K562 (cell line): ENCODE results near the gene MFNG. TPM values are rescaled to one million over a fixed set of nuclear protein-coding genes. Genes with fewer than 3 reads are reported as not detected.

Experiments
- ADNP ChIP-seq: fragments of 200-800 bp; sonication (Bioruptor generic); IDR thresholded peaks from 2 replicates; pipeline ENCODE4 v1.6.1; 2016; ENCODE audit warnings: missing genetic modification characterization, missing compliant biosample characterization
- CBFB ChIP-seq: sonication (generic); formaldehyde crosslinking; IDR thresholded peaks from 2 replicates; pipeline ENCODE4 v1.4.0; 2020; ENCODE audit warnings: mild to moderate bottlenecking, missing genetic modification reagents
- CSDE1 ChIP-seq, 2 experiments: fragments of 450-650 bp; IDR thresholded peaks; 2 replicates each; pipeline ENCODE4 v1.6.1; 2016; ENCODE audit warnings: mild to moderate bottlenecking in 1 of 2
- DACH1 ChIP-seq: fragments of 450-650 bp; IDR thresholded peaks from 2 replicates; pipeline ENCODE4 v1.6.1; 2018; ENCODE audit not compliant: partially characterized antibody
- EHMT2 ChIP-seq: fragments of 450-650 bp; IDR thresholded peaks from 2 replicates; pipeline ENCODE4 v1.6.1; 2018; ENCODE audit warnings: antibody characterized with exemption
- HIVEP1 ChIP-seq: fragments of 250-450 bp; sonication (Bioruptor Pico); IDR thresholded peaks from 2 replicates; pipeline ENCODE4 v1.4.0; 2020; ENCODE audit warnings: mild to moderate bottlenecking
- IFI16 ChIP-seq: fragments of 250-450 bp; sonication (Bioruptor Pico); IDR thresholded peaks from 2 replicates; pipeline ENCODE4 v2.1.2; 2022; ENCODE audit warnings: mild to moderate bottlenecking, inconsistent platforms
- KLF13 ChIP-seq: fragments of 450-650 bp; IDR thresholded peaks from 2 replicates; pipeline ENCODE4 v1.6.1; 2016; ENCODE audit warnings: missing genetic modification characterization, low read depth, mild to moderate bottlenecking, missing compliant biosample characterization, moderate library complexity, borderline replicate concordance
- MIER1 ChIP-seq: fragments of 450-650 bp; IDR thresholded peaks from 2 replicates; pipeline ENCODE4 v1.6.1; 2016; ENCODE audit warnings: antibody characterized with exemption, mild to moderate bottlenecking, low read depth
- NFXL1 ChIP-seq: fragments of 450-650 bp; formaldehyde crosslinking; IDR thresholded peaks from 2 replicates; pipeline ENCODE4 v1.4.0; 2021; ENCODE audit warnings: mild to moderate bottlenecking
- POLR2AphosphoS2 ChIP-seq: IDR thresholded peaks from 2 replicates; pipeline ENCODE4 v1.6.1; 2012; ENCODE audit warnings: low read length, improper control_type of control experiment
- SMAD2 ChIP-seq: fragments of 150-350 bp; IDR thresholded peaks from 2 replicates; pipeline ENCODE4 v1.6.1; 2014; ENCODE audit warnings: low read depth, mild to moderate bottlenecking, low read length
- SMARCE1 ChIP-seq: fragments of 450-650 bp; IDR thresholded peaks from 2 replicates; pipeline ENCODE4 v1.7.1; 2016; ENCODE audit warnings: mild to moderate bottlenecking
- SRSF1 ChIP-seq: fragments of 200-400 bp; formaldehyde crosslinking; IDR thresholded peaks from 2 replicates; pipeline ENCODE4 v1.6.1; 2017; ENCODE audit warnings: mild to moderate bottlenecking, low read depth, low read length, moderate library complexity
- TAF9B ChIP-seq: fragments of 450-650 bp; IDR thresholded peaks from 2 replicates; pipeline ENCODE4 v1.6.1; 2018; ENCODE audit warnings: mild to moderate bottlenecking; ENCODE audit not compliant: partially characterized antibody
- ZNF583 ChIP-seq: fragments of 250-450 bp; sonication (Bioruptor Pico); IDR thresholded peaks from 2 replicates; pipeline ENCODE4 v1.4.0; 2020
- ZNF766 ChIP-seq: fragments of 200-800 bp; sonication (Bioruptor generic); conservative IDR thresholded peaks from 2 replicates; pipeline ENCODE4 v1.6.1; 2016; ENCODE audit warnings: missing genetic modification characterization, missing compliant biosample characterization
- ZZZ3 ChIP-seq: fragments of 450-650 bp; IDR thresholded peaks from 2 replicates; pipeline ENCODE4 v1.6.1; 2016; ENCODE audit warnings: antibody characterized with exemption, mild to moderate bottlenecking, moderate library complexity
- polyA plus RNA-seq, 8 experiments: library from polyadenylated mRNA; depleted of rRNA in 4 of 8; stranded (reverse) in 5 of 8; unstranded in 3 of 8; fragments of >200 nt; fragmentation: Nextera tagmentation in 2 of 8; fragmentation: Illumina TruSeq in 1 of 8; extraction: Ambion mirVana in 2 of 8; extraction: Trizol in 1 of 8; gene quantifications; 2 replicates each; pipeline versions ENCODE4 v1.2.1 to v1.2.3, GENCODE V29; 2011 to 2014; ENCODE audit warnings: inconsistent platforms in 1 of 8, missing spikeins in 1 of 8
- total RNA-seq, 7 experiments: library from RNA; depleted of rRNA in 6 of 7; stranded (reverse); fragments of >200 nt in 6 of 7; fragmentation: Illumina TruSeq in 2 of 7; extraction: Trizol in 2 of 7; gene quantifications; 2 replicates each; pipeline versions ENCODE4 v1.2.1 to v1.2.3, GENCODE V29; 2011 to 2021; ENCODE audit warnings: low replicate concordance in 1 of 7
- TF ChIP-seq, protein P1 (sequence below): fragments of 450-650 bp; conservative IDR thresholded peaks from 2 replicates; pipeline ENCODE4 v1.6.1; 2016; ENCODE audit warnings: missing genetic modification characterization, low read depth, mild to moderate bottlenecking, control low read depth, missing compliant biosample characterization
- TF ChIP-seq, protein P2 (sequence below): fragments of 150-350 bp; conservative IDR thresholded peaks from 2 replicates; pipeline ENCODE4 v1.6.1; 2014; ENCODE audit warnings: low read length
- TF ChIP-seq, protein P3 (sequence below): fragments of 250-450 bp; sonication (Bioruptor Pico); IDR thresholded peaks from 2 replicates; pipeline ENCODE4 v1.8.0; 2022; ENCODE audit warnings: inconsistent platforms
- TF ChIP-seq, protein P4 (sequence below): fragments of 150-350 bp; IDR thresholded peaks from 2 replicates; pipeline ENCODE4 v1.6.1; 2014; ENCODE audit warnings: low read depth, mild to moderate bottlenecking, low read length, borderline replicate concordance

MFNG gene
- total and polyA plus RNA-seq, 9 of the 15 experiments (the other 6 are each of a cell fraction or from before 2014, with no cell fraction given) = 0.13 to 0.73 (median 0.38) TPM; not detected in 4

DNA sequence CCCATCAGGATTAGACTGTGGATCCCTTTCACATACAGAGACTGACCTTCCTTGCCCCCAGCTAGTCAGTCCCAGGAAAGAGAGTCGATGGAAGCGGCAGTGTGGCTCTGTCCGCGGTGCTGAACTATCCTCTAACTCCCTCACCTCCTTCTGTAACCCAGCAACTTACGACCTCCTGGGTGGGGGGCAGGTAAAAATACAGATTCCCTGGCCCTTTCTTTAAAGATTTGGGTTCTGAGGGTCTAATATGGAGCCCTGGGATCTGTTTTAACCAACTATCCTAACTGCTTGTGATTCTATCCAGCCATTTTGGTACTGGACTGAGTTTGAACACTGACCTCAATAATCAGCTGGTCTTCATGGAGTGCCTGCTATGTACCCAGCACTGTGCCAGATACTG is 23.2 kb downstream of the MFNG start (continued):
- TF ChIP-seq POLR2AphosphoS2 (no peak), ZNF766 (0 out of 2 replicates have a peak, but pooled peaks have one; percentile 22), ZZZ3 (no peak), CBFB (no peak), ADNP (tag) (no peak), CSDE1 (IDR thresholded peaks at IDR 0.05) (no peak), KLF13 (tag) (no peak), SMARCE1 (no peak), DACH1 (no peak), IFI16 (no peak), EHMT2 (peak; percentile 92), HIVEP1 (CRISPR knock-in tag) (no peak), ZNF583 (CRISPR knock-in tag) (no peak), SMAD2 (no peak), TAF9B (no peak), SRSF1 (no peak), MIER1 (peak; percentile 89), NFXL1 (CRISPR knock-in tag) (no peak)
- TF ChIP-seq, protein P1, sequence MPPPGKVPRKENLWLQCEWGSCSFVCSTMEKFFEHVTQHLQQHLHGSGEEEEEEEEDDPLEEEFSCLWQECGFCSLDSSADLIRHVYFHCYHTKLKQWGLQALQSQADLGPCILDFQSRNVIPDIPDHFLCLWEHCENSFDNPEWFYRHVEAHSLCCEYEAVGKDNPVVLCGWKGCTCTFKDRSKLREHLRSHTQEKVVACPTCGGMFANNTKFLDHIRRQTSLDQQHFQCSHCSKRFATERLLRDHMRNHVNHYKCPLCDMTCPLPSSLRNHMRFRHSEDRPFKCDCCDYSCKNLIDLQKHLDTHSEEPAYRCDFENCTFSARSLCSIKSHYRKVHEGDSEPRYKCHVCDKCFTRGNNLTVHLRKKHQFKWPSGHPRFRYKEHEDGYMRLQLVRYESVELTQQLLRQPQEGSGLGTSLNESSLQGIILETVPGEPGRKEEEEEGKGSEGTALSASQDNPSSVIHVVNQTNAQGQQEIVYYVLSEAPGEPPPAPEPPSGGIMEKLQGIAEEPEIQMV (tag) = no peak
- TF ChIP-seq, protein P2, sequence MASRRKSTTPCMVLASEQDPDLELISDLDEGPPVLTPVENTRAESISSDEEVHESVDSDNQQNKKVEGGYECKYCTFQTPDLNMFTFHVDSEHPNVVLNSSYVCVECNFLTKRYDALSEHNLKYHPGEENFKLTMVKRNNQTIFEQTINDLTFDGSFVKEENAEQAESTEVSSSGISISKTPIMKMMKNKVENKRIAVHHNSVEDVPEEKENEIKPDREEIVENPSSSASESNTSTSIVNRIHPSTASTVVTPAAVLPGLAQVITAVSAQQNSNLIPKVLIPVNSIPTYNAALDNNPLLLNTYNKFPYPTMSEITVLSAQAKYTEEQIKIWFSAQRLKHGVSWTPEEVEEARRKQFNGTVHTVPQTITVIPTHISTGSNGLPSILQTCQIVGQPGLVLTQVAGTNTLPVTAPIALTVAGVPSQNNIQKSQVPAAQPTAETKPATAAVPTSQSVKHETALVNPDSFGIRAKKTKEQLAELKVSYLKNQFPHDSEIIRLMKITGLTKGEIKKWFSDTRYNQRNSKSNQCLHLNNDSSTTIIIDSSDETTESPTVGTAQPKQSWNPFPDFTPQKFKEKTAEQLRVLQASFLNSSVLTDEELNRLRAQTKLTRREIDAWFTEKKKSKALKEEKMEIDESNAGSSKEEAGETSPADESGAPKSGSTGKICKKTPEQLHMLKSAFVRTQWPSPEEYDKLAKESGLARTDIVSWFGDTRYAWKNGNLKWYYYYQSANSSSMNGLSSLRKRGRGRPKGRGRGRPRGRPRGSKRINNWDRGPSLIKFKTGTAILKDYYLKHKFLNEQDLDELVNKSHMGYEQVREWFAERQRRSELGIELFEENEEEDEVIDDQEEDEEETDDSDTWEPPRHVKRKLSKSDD = no peak
- TF ChIP-seq, protein P3, sequence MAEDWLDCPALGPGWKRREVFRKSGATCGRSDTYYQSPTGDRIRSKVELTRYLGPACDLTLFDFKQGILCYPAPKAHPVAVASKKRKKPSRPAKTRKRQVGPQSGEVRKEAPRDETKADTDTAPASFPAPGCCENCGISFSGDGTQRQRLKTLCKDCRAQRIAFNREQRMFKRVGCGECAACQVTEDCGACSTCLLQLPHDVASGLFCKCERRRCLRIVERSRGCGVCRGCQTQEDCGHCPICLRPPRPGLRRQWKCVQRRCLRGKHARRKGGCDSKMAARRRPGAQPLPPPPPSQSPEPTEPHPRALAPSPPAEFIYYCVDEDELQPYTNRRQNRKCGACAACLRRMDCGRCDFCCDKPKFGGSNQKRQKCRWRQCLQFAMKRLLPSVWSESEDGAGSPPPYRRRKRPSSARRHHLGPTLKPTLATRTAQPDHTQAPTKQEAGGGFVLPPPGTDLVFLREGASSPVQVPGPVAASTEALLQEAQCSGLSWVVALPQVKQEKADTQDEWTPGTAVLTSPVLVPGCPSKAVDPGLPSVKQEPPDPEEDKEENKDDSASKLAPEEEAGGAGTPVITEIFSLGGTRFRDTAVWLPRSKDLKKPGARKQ (CRISPR knock-in tag) = no peak
- TF ChIP-seq, protein P4, sequence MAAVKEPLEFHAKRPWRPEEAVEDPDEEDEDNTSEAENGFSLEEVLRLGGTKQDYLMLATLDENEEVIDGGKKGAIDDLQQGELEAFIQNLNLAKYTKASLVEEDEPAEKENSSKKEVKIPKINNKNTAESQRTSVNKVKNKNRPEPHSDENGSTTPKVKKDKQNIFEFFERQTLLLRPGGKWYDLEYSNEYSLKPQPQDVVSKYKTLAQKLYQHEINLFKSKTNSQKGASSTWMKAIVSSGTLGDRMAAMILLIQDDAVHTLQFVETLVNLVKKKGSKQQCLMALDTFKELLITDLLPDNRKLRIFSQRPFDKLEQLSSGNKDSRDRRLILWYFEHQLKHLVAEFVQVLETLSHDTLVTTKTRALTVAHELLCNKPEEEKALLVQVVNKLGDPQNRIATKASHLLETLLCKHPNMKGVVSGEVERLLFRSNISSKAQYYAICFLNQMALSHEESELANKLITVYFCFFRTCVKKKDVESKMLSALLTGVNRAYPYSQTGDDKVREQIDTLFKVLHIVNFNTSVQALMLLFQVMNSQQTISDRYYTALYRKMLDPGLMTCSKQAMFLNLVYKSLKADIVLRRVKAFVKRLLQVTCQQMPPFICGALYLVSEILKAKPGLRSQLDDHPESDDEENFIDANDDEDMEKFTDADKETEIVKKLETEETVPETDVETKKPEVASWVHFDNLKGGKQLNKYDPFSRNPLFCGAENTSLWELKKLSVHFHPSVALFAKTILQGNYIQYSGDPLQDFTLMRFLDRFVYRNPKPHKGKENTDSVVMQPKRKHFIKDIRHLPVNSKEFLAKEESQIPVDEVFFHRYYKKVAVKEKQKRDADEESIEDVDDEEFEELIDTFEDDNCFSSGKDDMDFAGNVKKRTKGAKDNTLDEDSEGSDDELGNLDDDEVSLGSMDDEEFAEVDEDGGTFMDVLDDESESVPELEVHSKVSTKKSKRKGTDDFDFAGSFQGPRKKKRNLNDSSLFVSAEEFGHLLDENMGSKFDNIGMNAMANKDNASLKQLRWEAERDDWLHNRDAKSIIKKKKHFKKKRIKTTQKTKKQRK = no peak
- TF ChIP-seq, all 486 proteins: peak for 4
